Astrocyte of the cerebellum (primary cell): ENCODE data around the gene PMM2.

Source experiments
- DNase-seq: peaks from one replicate; pipeline ENCODE4 v3.0.0-alpha.2; 2011; ENCODE audit warnings: low read depth
- H3K4me3 ChIP-seq: 2 replicates; pipeline ENCODE4 v1.5.1; 2011; ENCODE audit warnings: mild to moderate bottlenecking, low read depth, low read length, moderate library complexity
- CTCF ChIP-seq: IDR thresholded peaks from 2 replicates; pipeline ENCODE4 v1.5.1; 2012; ENCODE audit warnings: low read length, low read depth, moderate library complexity, mild to moderate bottlenecking; ENCODE audit errors: missing control alignments
- in situ Hi-C: cut with HindIII; loops from 2 replicates; pipeline ENCODE4 v1.10.0; 2017; ENCODE audit warnings: low sequenced_read_pairs

The PMM2 gene

GRCh38 chr16:8814095-8814806, 16.6 kb downstream of the PMM2 start:
- DNase-seq = no peak
- in situ Hi-C loops = loop anchor here (25.0 kb wide), 1 partner anchor 98 kb away; no protein-coding TSS in a partner anchor
- H3K4me3 ChIP-seq = no peak overlapping the region
- no peak for TF ChIP-seq CTCF

- DNase-seq = no peak
- H3K4me3 ChIP-seq = no peak overlapping the region
- no peak for TF ChIP-seq CTCF
- in situ Hi-C loops = loop anchor here (25.0 kb wide), 1 partner anchor 95 kb away; no protein-coding TSS in a partner anchor
These were observed 19.5 kb downstream of the PMM2 start for GRCh38 chr16:8816967-8817655.

- no peak overlapping the region for H3K4me3 ChIP-seq
- TF ChIP-seq CTCF = no peak
- no peak for DNase-seq
- in situ Hi-C loops = loop anchor here (25.0 kb wide), 1 partner anchor 94 kb away; no protein-coding TSS in a partner anchor
These were observed 21.0 kb downstream of the PMM2 start for GRCh38 chr16:8818504-8819270.

GRCh38 chr16:8819411-8820034, 21.9 kb downstream of the PMM2 start:
- in situ Hi-C loops = loop anchor here (25.0 kb wide), 1 partner anchor 93 kb away; no protein-coding TSS in a partner anchor
- TF ChIP-seq CTCF = no peak
- H3K4me3 ChIP-seq = no peak overlapping the region
- no peak for DNase-seq

GRCh38 chr16:8822403-8822802, 24.8 kb downstream of the PMM2 start:
- no peak for DNase-seq
- no peak overlapping the region for H3K4me3 ChIP-seq
- no peak for TF ChIP-seq CTCF
- in situ Hi-C loops = loop anchor here (25.0 kb wide), 1 partner anchor 90 kb away; no protein-coding TSS in a partner anchor
